ENCODE data around the gene CYP2A13.
"Not testable (repeated sequence)": the region's sequence is repeated elsewhere in the genome, so short reads cannot be mapped to it uniquely, and the experiment has no call there.

CYP2A13 gene

DNA sequence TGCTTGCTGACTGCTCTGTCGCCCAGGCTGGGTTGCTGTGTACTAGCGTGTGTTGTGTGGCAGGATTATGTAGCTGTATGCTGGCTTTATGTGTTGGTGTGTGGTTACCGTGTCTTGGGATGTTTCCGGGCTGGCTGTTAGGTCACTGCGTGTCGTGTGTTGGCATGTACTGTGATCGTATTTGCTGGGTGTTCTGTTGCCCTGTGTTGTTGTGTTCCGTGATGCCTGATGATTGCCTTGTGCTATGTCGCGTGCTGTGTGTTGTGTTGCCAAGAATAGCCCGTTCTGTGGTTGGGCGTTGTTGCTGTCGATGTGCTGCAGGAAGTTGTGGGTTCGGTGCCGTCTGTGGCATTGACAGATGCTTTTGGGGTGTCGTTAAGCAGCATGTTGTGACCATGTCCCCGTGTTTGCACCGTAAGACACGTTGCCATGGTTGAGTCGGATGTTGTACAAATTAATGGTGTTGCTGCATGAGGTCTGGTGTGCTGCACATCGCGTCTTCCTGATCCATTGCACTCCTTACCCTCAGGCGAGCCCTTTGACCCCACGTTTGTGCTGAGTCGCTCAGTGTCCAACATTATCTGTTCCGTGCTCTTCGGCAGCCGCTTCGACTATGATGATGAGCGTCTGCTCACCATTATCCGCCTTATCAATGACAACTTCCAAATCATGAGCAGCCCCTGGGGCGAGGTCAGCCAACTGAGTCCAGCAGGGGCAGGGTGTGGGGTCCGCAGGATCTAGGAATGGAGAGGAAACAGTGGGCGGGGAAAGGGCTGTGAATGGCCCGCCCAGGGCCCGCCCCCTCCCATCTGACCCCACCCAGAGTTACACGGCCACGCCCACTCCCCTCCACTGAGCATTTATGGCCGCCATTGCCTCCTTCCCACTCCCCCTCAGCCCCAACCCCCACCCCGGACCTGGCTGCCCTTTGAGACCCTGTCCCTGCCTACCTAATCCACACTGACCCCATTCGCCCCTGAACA is 33.0 kb downstream of the CYP2A13 start:
- DNase-seq = peak; percentile 40

- DNase-seq = not testable (repeated sequence)
Observed at GRCh38 chr19:41122846-41123245, 34.6 kb downstream of the CYP2A13 start.

GRCh38 chr19:41123716-41124294 is 35.6 kb downstream of the CYP2A13 start:
- no peak for DNase-seq

DNA sequence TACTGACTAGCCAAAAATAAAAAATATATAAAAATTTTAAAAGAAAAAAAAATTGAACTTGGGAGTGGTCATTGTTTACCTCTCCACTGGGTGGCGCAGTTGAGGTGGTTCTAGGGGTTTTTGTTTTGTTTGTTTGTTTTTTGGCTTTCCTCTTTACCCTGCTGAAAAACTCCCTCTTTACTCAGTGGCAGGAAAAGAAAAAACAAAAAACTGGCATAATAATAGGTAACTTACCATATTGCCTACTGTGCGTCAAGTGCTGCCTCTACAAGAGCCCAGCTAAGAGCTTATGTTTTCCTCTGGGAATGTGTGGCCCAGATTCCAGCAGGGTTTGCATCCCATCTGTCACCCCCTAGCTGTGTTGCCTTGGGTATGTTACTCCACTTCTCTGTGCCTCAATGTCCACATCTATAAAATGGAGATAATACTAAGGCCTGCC is 38.5 kb downstream of the CYP2A13 start:
- DNase-seq = peak; percentile 50

DNA sequence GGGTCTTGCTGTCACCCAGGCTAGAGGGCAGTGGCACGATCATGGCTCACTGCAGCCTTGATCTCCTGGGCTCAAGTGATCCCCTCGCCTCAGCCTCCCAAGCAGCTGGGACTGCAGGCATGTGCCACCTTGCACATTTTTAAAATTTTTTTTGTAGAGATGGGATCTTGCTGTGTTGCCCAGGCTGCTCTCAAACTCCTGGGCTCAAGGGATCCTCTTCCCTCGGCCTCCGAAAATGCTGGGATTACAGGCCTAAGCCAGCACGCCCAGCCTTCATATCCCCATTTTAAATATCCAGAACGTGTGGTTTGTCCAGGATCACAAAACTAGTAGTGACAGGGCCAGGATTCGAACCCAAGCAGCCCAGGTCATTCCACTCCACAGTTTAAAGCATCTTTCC is 39.1 kb downstream of the CYP2A13 start:
- not testable (repeated sequence) for DNase-seq

DNA sequence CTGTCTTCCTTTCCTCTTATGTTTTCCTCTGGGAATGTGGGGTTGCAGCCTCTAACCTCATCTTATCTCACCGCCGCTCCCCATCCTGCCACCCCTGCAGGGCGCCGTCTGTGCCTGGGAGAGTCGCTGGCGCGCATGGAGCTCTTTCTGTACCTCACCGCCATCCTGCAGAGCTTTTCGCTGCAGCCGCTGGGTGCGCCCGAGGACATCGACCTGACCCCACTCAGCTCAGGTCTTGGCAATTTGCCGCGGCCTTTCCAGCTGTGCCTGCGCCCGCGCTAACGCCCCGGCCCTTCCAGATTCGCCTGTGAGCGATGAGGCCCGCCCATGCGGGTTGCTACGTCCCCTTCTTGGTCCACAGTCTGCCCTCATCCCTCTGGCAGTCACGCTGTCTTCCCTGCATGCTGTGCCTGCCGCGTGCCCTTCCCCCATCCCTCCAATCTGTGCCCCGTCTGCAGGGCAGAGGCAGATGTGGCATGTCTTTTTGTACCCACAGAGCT is 39.6 kb downstream of the CYP2A13 start:
- peak; percentile 72 for DNase-seq

GRCh38 chr19:41128692-41129091 is 40.4 kb downstream of the CYP2A13 start:
- no peak for DNase-seq

DNA sequence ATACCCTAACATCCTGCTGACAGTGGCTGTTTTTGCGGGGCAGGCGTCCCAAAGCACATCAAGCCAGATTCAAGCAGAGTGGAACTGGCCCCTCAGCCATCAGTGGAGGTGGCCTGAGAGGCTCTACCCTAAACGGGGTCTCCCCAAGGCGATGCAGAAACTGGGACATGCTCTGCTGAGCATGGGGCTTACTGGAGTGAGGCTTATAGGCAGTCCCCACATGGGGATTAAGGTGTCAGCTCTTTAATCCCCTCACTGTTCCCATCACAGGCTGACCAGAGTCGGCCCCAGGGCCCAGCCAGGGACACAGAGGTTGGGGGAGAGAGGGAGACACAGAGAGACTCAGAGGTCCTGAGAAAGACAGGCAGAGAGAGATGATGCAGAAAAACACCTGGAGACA is 42.9 kb downstream of the CYP2A13 start:
- no peak for DNase-seq

GRCh38 chr19:41133260-41133659 is 45.0 kb downstream of the CYP2A13 start:
- DNase-seq = no peak

- DNase-seq = no peak
Observed at GRCh38 chr19:41134616-41135015, 46.4 kb downstream of the CYP2A13 start.

GRCh38 chr19:41135390-41136384 is 47.4 kb downstream of the CYP2A13 start:
- DNase-seq = peak; percentile 40

- peak; percentile 21 for DNase-seq
Observed at GRCh38 chr19:41136636-41137455, 48.6 kb downstream of the CYP2A13 start.

- DNase-seq = peak; percentile 85
Observed at GRCh38 chr19:41144403-41144802, 56.2 kb downstream of the CYP2A13 start.
